ENCODE results near the gene PTGFRN. TPM values are rescaled to one million over a fixed set of nuclear protein-coding genes. Genes with fewer than 3 reads are reported as not detected.

Gene PTGFRN
- total and polyA plus RNA-seq, 2 of the 13 experiments (the other 11 are each of a cell fraction or from before 2014, with no cell fraction given): 3.3 to 11.3 TPM

DNA sequence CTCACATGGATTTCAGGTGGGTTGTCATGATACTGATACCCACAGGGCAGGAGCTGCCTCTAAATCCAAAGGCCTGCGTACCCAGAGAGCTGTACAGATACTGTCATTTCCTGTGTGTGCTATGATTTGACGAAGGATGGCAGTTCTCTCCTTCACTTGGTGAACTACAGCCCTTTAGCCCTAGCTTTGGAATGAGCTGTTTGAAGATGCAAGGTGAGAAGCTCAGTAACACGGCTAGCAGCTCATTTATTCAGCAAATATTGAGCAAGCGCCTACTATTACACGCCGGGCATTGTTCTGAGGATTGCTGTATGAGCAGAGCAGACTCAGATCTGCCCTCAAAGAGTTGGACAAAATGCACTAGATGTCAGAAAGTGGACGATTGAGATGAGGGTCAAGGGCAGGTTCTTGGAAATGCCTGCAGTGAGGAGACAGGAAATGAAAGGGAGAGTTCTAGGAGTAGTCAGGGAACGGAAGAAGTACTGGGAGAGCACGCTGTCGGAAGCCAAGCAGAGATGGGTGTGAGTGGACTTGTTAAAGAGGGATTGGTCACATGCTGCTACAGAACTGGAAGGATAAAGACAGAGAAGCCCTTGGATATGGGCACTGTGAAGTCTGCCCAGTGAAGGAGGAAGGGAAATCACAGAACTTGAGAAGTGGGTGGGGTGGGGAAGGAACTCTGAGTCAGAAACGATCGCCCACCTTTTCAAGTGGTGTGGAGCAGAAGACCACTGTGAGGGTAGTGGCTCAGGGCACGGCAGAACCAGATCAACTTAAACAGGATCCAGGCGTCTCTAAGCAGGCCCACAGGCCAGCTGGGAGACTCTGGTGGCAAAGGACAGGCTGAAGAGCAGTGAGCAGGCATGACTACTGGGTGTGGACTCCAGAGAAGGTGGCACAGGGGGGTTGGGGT is 7.1 kb downstream of the PTGFRN start (continued):
- TF ChIP-seq, protein P1, sequence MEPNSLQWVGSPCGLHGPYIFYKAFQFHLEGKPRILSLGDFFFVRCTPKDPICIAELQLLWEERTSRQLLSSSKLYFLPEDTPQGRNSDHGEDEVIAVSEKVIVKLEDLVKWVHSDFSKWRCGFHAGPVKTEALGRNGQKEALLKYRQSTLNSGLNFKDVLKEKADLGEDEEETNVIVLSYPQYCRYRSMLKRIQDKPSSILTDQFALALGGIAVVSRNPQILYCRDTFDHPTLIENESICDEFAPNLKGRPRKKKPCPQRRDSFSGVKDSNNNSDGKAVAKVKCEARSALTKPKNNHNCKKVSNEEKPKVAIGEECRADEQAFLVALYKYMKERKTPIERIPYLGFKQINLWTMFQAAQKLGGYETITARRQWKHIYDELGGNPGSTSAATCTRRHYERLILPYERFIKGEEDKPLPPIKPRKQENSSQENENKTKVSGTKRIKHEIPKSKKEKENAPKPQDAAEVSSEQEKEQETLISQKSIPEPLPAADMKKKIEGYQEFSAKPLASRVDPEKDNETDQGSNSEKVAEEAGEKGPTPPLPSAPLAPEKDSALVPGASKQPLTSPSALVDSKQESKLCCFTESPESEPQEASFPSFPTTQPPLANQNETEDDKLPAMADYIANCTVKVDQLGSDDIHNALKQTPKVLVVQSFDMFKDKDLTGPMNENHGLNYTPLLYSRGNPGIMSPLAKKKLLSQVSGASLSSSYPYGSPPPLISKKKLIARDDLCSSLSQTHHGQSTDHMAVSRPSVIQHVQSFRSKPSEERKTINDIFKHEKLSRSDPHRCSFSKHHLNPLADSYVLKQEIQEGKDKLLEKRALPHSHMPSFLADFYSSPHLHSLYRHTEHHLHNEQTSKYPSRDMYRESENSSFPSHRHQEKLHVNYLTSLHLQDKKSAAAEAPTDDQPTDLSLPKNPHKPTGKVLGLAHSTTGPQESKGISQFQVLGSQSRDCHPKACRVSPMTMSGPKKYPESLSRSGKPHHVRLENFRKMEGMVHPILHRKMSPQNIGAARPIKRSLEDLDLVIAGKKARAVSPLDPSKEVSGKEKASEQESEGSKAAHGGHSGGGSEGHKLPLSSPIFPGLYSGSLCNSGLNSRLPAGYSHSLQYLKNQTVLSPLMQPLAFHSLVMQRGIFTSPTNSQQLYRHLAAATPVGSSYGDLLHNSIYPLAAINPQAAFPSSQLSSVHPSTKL (CRISPR knock-in tag; IDR thresholded peaks at IDR 0.05): peak; percentile 57
- TF ChIP-seq ESRRA (CRISPR knock-in tag; IDR thresholded peaks at IDR 0.05; ENCODE audit: low read depth) (no peak), ZNF7 (CRISPR knock-in tag; IDR thresholded peaks at IDR 0.05) (peak; percentile 61; the same call in 1 of the 2 replicates), NCOA1 (CRISPR knock-in tag; IDR thresholded peaks at IDR 0.05) (no peak), FOXA3 (CRISPR knock-in tag; IDR thresholded peaks at IDR 0.05) (peak; percentile 27; the same call in 1 of the 2 replicates), SOX6 (IDR thresholded peaks at IDR 0.05) (no peak), SOX6 (CRISPR knock-in tag; IDR thresholded peaks at IDR 0.05) (peak; percentile 89), NONO (IDR thresholded peaks at IDR 0.05) (no peak), NONO (CRISPR knock-in tag; conservative IDR thresholded peaks at IDR 0.05) (0 out of 2 replicates have a peak, but pooled peaks have one; percentile 27), CEBPG (CRISPR knock-in tag; IDR thresholded peaks at IDR 0.05) (peak; percentile 80), SALL2 (CRISPR knock-in tag; IDR thresholded peaks at IDR 0.05) (0 out of 2 replicates have a peak, but pooled peaks have one; percentile 50), XBP1 (CRISPR knock-in tag; IDR thresholded peaks at IDR 0.05) (no peak), MEIS2 (CRISPR knock-in tag; IDR thresholded peaks at IDR 0.05) (peak; percentile 47; the same call in 1 of the 2 replicates), FOXA1 (IDR thresholded peaks at IDR 0.05) (no peak), FOXA1 (CRISPR knock-in tag; IDR thresholded peaks at IDR 0.05) (peak; percentile 60), SOX5 (CRISPR knock-in tag; IDR thresholded peaks at IDR 0.05; ENCODE audit: borderline replicate concordance) (peak; percentile 78; the same call in 1 of the 2 replicates), TBX3 (IDR thresholded peaks at IDR 0.05; ENCODE audit: borderline replicate concordance) (0 out of 2 replicates have a peak, but pooled peaks have one; percentile 26), FOXP1 (IDR thresholded peaks at IDR 0.05) (no peak), FOXP1 (CRISPR knock-in tag; IDR thresholded peaks at IDR 0.05) (0 out of 2 replicates have a peak, but pooled peaks have one; percentile 18), ZNF75D (CRISPR knock-in tag; IDR thresholded peaks at IDR 0.05; ENCODE audit: borderline replicate concordance) (no peak), GATAD2A (CRISPR knock-in tag; IDR thresholded peaks at IDR 0.05) (peak; percentile 54)
- TF ChIP-seq, protein P2, sequence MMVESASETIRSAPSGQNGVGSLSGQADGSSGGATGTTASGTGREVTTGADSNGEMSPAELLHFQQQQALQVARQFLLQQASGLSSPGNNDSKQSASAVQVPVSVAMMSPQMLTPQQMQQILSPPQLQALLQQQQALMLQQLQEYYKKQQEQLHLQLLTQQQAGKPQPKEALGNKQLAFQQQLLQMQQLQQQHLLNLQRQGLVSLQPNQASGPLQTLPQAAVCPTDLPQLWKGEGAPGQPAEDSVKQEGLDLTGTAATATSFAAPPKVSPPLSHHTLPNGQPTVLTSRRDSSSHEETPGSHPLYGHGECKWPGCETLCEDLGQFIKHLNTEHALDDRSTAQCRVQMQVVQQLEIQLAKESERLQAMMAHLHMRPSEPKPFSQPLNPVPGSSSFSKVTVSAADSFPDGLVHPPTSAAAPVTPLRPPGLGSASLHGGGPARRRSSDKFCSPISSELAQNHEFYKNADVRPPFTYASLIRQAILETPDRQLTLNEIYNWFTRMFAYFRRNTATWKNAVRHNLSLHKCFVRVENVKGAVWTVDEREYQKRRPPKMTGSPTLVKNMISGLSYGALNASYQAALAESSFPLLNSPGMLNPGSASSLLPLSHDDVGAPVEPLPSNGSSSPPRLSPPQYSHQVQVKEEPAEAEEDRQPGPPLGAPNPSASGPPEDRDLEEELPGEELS (CRISPR knock-in tag; IDR thresholded peaks at IDR 0.05): 0 out of 2 replicates have a peak, but pooled peaks have one; percentile 26
- TF ChIP-seq, protein P3, sequence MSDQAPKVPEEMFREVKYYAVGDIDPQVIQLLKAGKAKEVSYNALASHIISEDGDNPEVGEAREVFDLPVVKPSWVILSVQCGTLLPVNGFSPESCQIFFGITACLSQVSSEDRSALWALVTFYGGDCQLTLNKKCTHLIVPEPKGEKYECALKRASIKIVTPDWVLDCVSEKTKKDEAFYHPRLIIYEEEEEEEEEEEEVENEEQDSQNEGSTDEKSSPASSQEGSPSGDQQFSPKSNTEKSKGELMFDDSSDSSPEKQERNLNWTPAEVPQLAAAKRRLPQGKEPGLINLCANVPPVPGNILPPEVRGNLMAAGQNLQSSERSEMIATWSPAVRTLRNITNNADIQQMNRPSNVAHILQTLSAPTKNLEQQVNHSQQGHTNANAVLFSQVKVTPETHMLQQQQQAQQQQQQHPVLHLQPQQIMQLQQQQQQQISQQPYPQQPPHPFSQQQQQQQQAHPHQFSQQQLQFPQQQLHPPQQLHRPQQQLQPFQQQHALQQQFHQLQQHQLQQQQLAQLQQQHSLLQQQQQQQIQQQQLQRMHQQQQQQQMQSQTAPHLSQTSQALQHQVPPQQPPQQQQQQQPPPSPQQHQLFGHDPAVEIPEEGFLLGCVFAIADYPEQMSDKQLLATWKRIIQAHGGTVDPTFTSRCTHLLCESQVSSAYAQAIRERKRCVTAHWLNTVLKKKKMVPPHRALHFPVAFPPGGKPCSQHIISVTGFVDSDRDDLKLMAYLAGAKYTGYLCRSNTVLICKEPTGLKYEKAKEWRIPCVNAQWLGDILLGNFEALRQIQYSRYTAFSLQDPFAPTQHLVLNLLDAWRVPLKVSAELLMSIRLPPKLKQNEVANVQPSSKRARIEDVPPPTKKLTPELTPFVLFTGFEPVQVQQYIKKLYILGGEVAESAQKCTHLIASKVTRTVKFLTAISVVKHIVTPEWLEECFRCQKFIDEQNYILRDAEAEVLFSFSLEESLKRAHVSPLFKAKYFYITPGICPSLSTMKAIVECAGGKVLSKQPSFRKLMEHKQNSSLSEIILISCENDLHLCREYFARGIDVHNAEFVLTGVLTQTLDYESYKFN (CRISPR knock-in tag; conservative IDR thresholded peaks at IDR 0.05): peak; percentile 18; the same call in 1 of the 2 replicates

Measured in HepG2 (cell line).